ENCODE measurements around the gene UBE2E1. TPM values are rescaled to one million over a fixed set of nuclear protein-coding genes. Genes with fewer than 3 reads are reported as not detected.

Gene UBE2E1
- total RNA-seq: 100 to 1,000 TPM in 2 of 5 donors, 10 to 100 TPM in 2, 1 to 10 TPM in 1; 3.2 to 226 (median 76.4) TPM
- 100 to 1,000 TPM in 1 of 3 donors, 10 to 100 TPM in 2; 73.9 to 105 (median 79.7) TPM for polyA plus RNA-seq
- long read RNA-seq, donor 1, transcript UBE2E1-201 (6 exons, 1,511 nt): major isoform, 14 of 16 reads
- long read RNA-seq, donor 1, partial matches to known transcripts: 0 of 16 reads
- long read RNA-seq, donor 1, other reads (novel, unspliced or antisense): 0 of 16 reads
- long read RNA-seq, donor 2, transcript UBE2E1-201 (6 exons, 1,511 nt): major isoform, 21 of 30 reads
- long read RNA-seq, donor 2, partial matches to known transcripts: 5 of 30 reads
- long read RNA-seq, donor 2, other reads (novel, unspliced or antisense): 0 of 30 reads
- long read RNA-seq, donor 3, transcript UBE2E1-201 (6 exons, 1,511 nt): major isoform, 10 of 13 reads
- long read RNA-seq, donor 3, partial matches to known transcripts: 0 of 13 reads
- long read RNA-seq, donor 3, other reads (novel, unspliced or antisense): 0 of 13 reads
- long read RNA-seq, donor 4, transcript UBE2E1-201 (6 exons, 1,511 nt): major isoform, 5 of 6 reads
- long read RNA-seq, donor 4, partial matches to known transcripts: 0 of 6 reads
- long read RNA-seq, donor 4, other reads (novel, unspliced or antisense): 0 of 6 reads
- long read RNA-seq, donor 5, transcript UBE2E1-201 (6 exons, 1,511 nt): major isoform, 25 of 33 reads
- long read RNA-seq, donor 5, partial matches to known transcripts: 7 of 33 reads
- long read RNA-seq, donor 5, other reads (novel, unspliced or antisense): 0 of 33 reads
- long read RNA-seq, donor 6: 0 reads
- long read RNA-seq, donor 7, transcript UBE2E1-201 (6 exons, 1,511 nt): major isoform, 26 of 28 reads
- long read RNA-seq, donor 7, partial matches to known transcripts: 0 of 28 reads
- long read RNA-seq, donor 7, other reads (novel, unspliced or antisense): 0 of 28 reads
- long read RNA-seq, donor 8, transcript UBE2E1-201 (6 exons, 1,511 nt): major isoform, 20 of 34 reads
- long read RNA-seq, donor 8, partial matches to known transcripts: 9 of 34 reads
- long read RNA-seq, donor 8, other reads (novel, unspliced or antisense): 0 of 34 reads
- long read RNA-seq, donor 9, transcript UBE2E1-201 (6 exons, 1,511 nt): major isoform, 16 of 58 reads
- long read RNA-seq, donor 9, partial matches to known transcripts: 37 of 58 reads
- long read RNA-seq, donor 9, other reads (novel, unspliced or antisense): 0 of 58 reads
- long read RNA-seq, donor 10, transcript UBE2E1-201 (6 exons, 1,511 nt): major isoform, 14 of 27 reads
- long read RNA-seq, donor 10, partial matches to known transcripts: 10 of 27 reads
- long read RNA-seq, donor 10, other reads (novel, unspliced or antisense): 0 of 27 reads

DNA sequence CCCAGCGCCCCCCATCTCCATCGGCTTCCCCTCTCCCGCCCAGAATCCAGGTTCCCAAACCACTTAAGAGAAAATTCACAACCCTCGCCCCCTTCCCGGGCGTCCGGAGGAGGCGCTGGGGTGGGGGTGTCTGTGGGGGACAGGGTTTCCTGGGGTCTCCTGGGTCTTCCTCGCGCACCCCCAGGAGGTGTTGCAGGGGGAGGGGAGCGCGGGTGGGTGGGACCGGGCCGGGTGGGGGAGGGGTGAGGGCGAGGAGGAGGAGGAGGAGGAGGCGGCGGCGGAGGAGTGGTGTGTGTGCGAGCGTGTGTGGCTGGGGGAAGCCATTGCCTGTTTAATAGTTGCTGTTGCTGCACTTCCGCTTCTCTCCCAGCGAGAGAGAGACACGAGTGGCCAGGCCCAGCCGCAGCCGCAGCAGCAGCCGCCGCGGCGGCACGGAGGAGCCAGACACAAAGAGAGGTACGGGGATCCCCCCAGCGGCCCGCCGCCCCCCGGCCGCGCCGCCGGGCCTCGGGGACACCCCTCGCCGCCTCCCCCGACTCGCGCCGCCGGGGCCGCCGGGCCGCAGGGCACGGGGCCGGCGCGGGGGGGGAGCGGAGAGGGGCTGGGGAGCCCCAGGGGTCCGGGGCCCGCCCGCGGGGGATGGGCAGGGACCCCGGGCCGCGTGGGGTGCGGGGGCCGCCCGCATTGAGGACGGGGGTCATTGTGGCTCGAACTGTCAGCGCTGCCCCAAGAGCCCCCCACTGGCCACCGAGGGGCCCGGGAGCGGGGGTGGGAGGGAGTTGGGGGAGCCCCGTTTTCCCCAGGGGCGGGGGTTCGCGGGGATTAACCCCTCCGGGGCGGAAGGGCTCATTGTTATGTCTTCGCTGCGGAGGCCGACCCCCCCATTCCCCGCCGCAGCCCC is at the start of gene UBE2E1:
Gene UBE2E1, plus strand, starts transcription at position 323 of the 901 bp plus-strand sequence. CDS start 1,315 bp downstream, outside the sequence.
- H3K27ac ChIP-seq: peak within 1 kb of the TSS; percentile 80 to 94 (median 88)
- no peaks in the 10 kb centered on the region for H3K9me3 ChIP-seq
- H3K36me3 ChIP-seq: no peaks in the 10 kb centered on the region
- H3K4me3 ChIP-seq: peak within 1 kb of the TSS; percentile 71 to 95 (median 88)
- H3K27me3 ChIP-seq: no peaks in the 10 kb centered on the region
- intact Hi-C loops (cut with DNase I; ENCODE audit: low total_unique reads): no loop called here
- DNase-seq: peak; percentile 73 to 91
- H3K4me1 ChIP-seq: peaks cover 13 to 43% (median 40%) of the 10 kb centered on the region in 4 donors
- TF ChIP-seq POLR2AphosphoS5 (IDR thresholded peaks at IDR 0.05): peak in 2 of 3 donors; percentile 50 to 67
- no peak for TF ChIP-seq EP300 (IDR thresholded peaks at IDR 0.05)
- TF ChIP-seq CTCF (IDR thresholded peaks at IDR 0.05): no peak
- TF ChIP-seq POLR2A (IDR thresholded peaks at IDR 0.05): no peak
- WGBS, 5 donors: 0 to 3% (median 1%) methylated on average over 20 to 82 of the region's 82 CpGs

DNA sequence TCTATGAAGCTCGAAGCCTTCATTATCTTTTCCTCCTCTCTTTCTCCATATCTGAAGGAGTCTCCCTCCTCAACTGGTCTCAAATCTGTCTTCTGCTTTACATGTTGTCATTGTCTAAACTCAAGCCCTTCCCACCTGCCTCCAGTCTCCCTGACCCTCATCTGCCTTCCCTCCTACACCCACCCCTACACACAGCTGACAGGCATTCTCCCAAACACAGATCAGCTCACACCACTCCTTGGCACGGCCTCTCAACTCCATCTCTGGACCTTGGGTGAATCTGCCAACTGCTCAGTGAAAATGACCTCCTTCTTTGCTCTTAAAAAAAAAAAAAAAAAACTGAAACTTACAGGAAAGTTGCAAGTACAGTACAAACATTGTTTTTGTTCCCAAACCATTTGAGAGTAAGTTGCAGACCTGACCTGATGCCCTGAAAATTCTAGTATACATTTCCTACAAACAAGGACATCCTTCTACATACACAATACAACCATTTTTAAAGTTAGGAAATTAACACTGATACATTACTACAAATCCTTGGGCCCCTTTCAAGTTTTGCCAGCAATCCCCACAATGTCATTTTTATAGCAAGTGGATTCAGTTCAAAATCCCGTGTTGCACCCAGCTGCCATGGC is 49.4 kb upstream of the UBE2E1 start:
- Histone ChIP-seq H3K36me3 (no peaks in the 10 kb centered on the region), H3K9me3 (no peaks in the 10 kb centered on the region), H3K27me3 (no peaks in the 10 kb centered on the region), H3K4me1 (peaks cover 0 to 3% (median 2%) of the 10 kb centered on the region in 4 donors), H3K4me3 (no peak overlapping the region), H3K27ac (no peak overlapping the region)
- 76 to 88% (median 82%) methylated on average over 3 of the region's 3 CpGs for WGBS, 5 donors
- TF ChIP-seq CTCF (IDR thresholded peaks at IDR 0.05): no peak
- no peak for TF ChIP-seq EP300 (IDR thresholded peaks at IDR 0.05)
- TF ChIP-seq POLR2A (IDR thresholded peaks at IDR 0.05): no peak
- TF ChIP-seq POLR2AphosphoS5 (IDR thresholded peaks at IDR 0.05): no peak
- DNase-seq: no peak
- intact Hi-C loops (cut with DNase I; ENCODE audit: low total_unique reads): no loop called here

DNA sequence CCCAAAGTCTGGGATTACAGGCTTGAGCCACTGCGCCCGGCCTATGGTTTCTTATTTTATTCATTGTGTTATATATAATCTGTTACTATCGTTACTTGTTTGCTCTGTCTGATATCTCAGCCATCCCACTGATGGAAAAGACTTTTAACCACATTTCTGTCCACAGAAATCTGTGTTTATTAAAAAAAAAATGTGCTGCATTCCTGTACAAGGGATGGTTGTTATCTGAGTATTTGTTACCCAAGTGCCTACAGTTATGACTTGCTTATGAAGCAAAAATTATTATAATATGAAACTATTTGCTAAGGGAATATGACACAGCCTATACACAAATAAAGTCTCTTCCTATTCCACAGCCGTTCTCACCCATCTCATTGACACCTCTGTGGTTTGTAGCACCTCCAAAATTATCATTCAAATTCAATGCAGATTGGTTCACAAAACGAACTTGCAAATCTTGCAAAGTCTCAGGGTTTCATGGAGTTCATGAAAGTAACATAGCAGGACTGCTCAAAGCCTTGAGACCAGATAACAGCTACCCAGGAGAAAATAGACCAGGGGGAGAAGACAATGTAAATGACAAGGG is 47.4 kb upstream of the UBE2E1 start:
- no peaks in the 10 kb centered on the region for H3K27me3 ChIP-seq
- no peaks in the 10 kb centered on the region for H3K36me3 ChIP-seq
- H3K9me3 ChIP-seq: no peaks in the 10 kb centered on the region
- intact Hi-C loops (cut with DNase I; ENCODE audit: low total_unique reads): no loop called here
- DNase-seq: no peak
- H3K4me3 ChIP-seq: no peak overlapping the region
- peaks cover 0 to 5% (median 0%) of the 10 kb centered on the region in 4 donors for H3K4me1 ChIP-seq
- no peak overlapping the region for H3K27ac ChIP-seq
- WGBS, 5 donors: 72 to 79% (median 78%) methylated on average over 5 of the region's 5 CpGs
- no peak for TF ChIP-seq POLR2AphosphoS5 (IDR thresholded peaks at IDR 0.05)
- no peak for TF ChIP-seq CTCF (IDR thresholded peaks at IDR 0.05)
- TF ChIP-seq EP300 (IDR thresholded peaks at IDR 0.05): no peak
- no peak for TF ChIP-seq POLR2A (IDR thresholded peaks at IDR 0.05)

All from stomach (tissue), 19 donors.